ENCODE measurements around the gene SFN.
"Not testable (repeated sequence)": the region's sequence is repeated elsewhere in the genome, so short reads cannot be mapped to it uniquely, and the experiment has no call there.

SFN gene

GRCh38 chr1:26864610-26865480 lies 1.9 kb downstream of the SFN start:
- Histone ChIP-seq H3K4me1 (ENCODE audit: insufficient read depth, low read length, poor library complexity, severe bottlenecking) (peaks cover 9% of the 10 kb centered on the region), H3K9ac (ENCODE audit: low read depth, low read length, poor library complexity, severe bottlenecking) (peak overlapping the region; percentile 99), H3K9me3 (ENCODE audit: insufficient read depth, low read depth, low read length) (no peaks in the 10 kb centered on the region), H2AFZ (ENCODE audit: low read length) (peak overlapping the region; percentile 81), H3K9me2 (replicated peaks; ENCODE audit: low read depth, low read length) (no peaks in the 10 kb centered on the region), H3K79me2 (ENCODE audit: insufficient read depth, low read length) (peaks cover 5% of the 10 kb centered on the region; the same call in 1 of the 2 replicates), H4K20me1 (ENCODE audit: insufficient read depth, low read length, poor library complexity, severe bottlenecking) (no peaks in the 10 kb centered on the region), H3K4me2 (ENCODE audit: low read depth, low read length, poor library complexity, severe bottlenecking) (peak overlapping the region; percentile 87), H3K4me3 (ENCODE audit: low read length, poor library complexity, severe bottlenecking) (peak overlapping the region; percentile 89), H3F3A (ENCODE audit: low read depth) (no peaks in the 10 kb centered on the region), H3K36me3 (ENCODE audit: insufficient read depth, low read length) (no peaks in the 10 kb centered on the region), H3K27me3 (ENCODE audit: insufficient read depth, low read length, poor library complexity, severe bottlenecking) (no peaks in the 10 kb centered on the region)
- TF ChIP-seq, protein P1, sequence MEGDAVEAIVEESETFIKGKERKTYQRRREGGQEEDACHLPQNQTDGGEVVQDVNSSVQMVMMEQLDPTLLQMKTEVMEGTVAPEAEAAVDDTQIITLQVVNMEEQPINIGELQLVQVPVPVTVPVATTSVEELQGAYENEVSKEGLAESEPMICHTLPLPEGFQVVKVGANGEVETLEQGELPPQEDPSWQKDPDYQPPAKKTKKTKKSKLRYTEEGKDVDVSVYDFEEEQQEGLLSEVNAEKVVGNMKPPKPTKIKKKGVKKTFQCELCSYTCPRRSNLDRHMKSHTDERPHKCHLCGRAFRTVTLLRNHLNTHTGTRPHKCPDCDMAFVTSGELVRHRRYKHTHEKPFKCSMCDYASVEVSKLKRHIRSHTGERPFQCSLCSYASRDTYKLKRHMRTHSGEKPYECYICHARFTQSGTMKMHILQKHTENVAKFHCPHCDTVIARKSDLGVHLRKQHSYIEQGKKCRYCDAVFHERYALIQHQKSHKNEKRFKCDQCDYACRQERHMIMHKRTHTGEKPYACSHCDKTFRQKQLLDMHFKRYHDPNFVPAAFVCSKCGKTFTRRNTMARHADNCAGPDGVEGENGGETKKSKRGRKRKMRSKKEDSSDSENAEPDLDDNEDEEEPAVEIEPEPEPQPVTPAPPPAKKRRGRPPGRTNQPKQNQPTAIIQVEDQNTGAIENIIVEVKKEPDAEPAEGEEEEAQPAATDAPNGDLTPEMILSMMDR (conservative IDR thresholded peaks at IDR 0.05; ENCODE audit: low read length): peak; percentile 26; the same call in 1 of the 2 replicates
- TF ChIP-seq EZH2phosphoT487 (IDR thresholded peaks at IDR 0.05; ENCODE audit: borderline replicate concordance): no peak

DNA sequence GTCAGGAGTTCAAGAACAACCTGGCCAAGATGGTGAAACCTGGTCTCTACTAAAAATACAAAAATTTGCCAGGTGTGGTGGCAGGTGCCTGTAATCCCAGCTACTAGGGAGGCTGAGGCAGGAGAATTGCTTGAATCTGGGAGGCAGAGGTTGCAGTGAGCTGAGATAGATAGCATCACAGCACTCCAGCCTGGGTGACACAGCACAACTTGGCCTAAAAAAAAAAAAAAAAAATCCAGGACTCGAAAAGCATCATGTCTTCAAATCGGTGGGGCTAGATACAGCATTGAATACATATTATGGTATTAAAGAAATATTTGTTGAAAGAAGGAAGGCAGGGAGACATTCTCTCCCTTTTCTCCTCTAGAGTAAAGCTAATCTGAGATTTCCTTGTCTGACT lies 10.1 kb downstream of the SFN start:
- not testable (repeated sequence) for H3K4me1 ChIP-seq (ENCODE audit: insufficient read depth, low read length, poor library complexity, severe bottlenecking); H3K36me3 ChIP-seq (ENCODE audit: insufficient read depth, low read length); H3F3A ChIP-seq (ENCODE audit: low read depth); H3K4me2 ChIP-seq (ENCODE audit: low read depth, low read length, poor library complexity, severe bottlenecking); H3K79me2 ChIP-seq (ENCODE audit: insufficient read depth, low read length); H3K9me2 ChIP-seq (replicated peaks; ENCODE audit: low read depth, low read length); H3K27me3 ChIP-seq (ENCODE audit: insufficient read depth, low read length, poor library complexity, severe bottlenecking); H4K20me1 ChIP-seq (ENCODE audit: insufficient read depth, low read length, poor library complexity, severe bottlenecking); H3K9ac ChIP-seq (ENCODE audit: low read depth, low read length, poor library complexity, severe bottlenecking); H2AFZ ChIP-seq (ENCODE audit: low read length); H3K4me3 ChIP-seq (ENCODE audit: low read length, poor library complexity, severe bottlenecking); H3K9me3 ChIP-seq (ENCODE audit: insufficient read depth, low read depth, low read length)

- no peaks in the 10 kb centered on the region for H3K4me1 ChIP-seq (ENCODE audit: insufficient read depth, low read length, poor library complexity, severe bottlenecking)
- no peaks in the 10 kb centered on the region for H3K9me2 ChIP-seq (replicated peaks; ENCODE audit: low read depth, low read length)
- no peak overlapping the region for H2AFZ ChIP-seq (ENCODE audit: low read length)
- H4K20me1 ChIP-seq (ENCODE audit: insufficient read depth, low read length, poor library complexity, severe bottlenecking): no peaks in the 10 kb centered on the region
- H3K9ac ChIP-seq (ENCODE audit: low read depth, low read length, poor library complexity, severe bottlenecking): no peak overlapping the region
- H3K27me3 ChIP-seq (ENCODE audit: insufficient read depth, low read length, poor library complexity, severe bottlenecking): no peaks in the 10 kb centered on the region
- H3K4me2 ChIP-seq (ENCODE audit: low read depth, low read length, poor library complexity, severe bottlenecking): no peak overlapping the region
- no peak overlapping the region for H3K4me3 ChIP-seq (ENCODE audit: low read length, poor library complexity, severe bottlenecking)
- no peaks in the 10 kb centered on the region for H3F3A ChIP-seq (ENCODE audit: low read depth)
- no peaks in the 10 kb centered on the region for H3K79me2 ChIP-seq (ENCODE audit: insufficient read depth, low read length)
- no peaks in the 10 kb centered on the region for H3K9me3 ChIP-seq (ENCODE audit: insufficient read depth, low read depth, low read length)
- TF ChIP-seq, protein P1 (conservative IDR thresholded peaks at IDR 0.05; ENCODE audit: low read length): no peak
- no peak for TF ChIP-seq EZH2phosphoT487 (IDR thresholded peaks at IDR 0.05; ENCODE audit: borderline replicate concordance)
- peaks cover 16% of the 10 kb centered on the region; the same call in 1 of the 2 replicates for H3K36me3 ChIP-seq (ENCODE audit: insufficient read depth, low read length)
Measured at GRCh38 chr1:26874896-26875295, 11.9 kb downstream of the SFN start.

Measured in Loucy (cell line).